ENCODE data around the gene TMEM89. TPM values are rescaled to one million over a fixed set of nuclear protein-coding genes. Genes with fewer than 3 reads are reported as not detected.

The TMEM89 gene
- total RNA-seq, 1 experiment from 2014 or later: not detected

GRCh38 chr3:48587686-48588085 lies 33.9 kb downstream of the TMEM89 start:
- H3K36me3 ChIP-seq (ENCODE audit: control insufficient read depth, insufficient read depth, low read length): no peaks in the 10 kb centered on the region
- H3K9me3 ChIP-seq (ENCODE audit: control insufficient read depth, insufficient read depth, low read depth, low read length): no peaks in the 10 kb centered on the region
- CTCF ChIA-PET: no interaction called here
- no peak for ATAC-seq
- H3K27me3 ChIP-seq (ENCODE audit: control insufficient read depth, insufficient read depth, low read length): no peaks in the 10 kb centered on the region
- H3K4me1 ChIP-seq (ENCODE audit: control insufficient read depth, insufficient read depth, low read length): no peaks in the 10 kb centered on the region
- H3K27ac ChIP-seq (ENCODE audit: low read length): no peak overlapping the region
- no peak for DNase-seq (ENCODE audit: low read depth, low spot score)
- POLR2A ChIA-PET: no interaction called here
- no peak overlapping the region for H3K4me3 ChIP-seq (ENCODE audit: low read depth in 2 of 2, low read length in 2 of 2)
- TF ChIP-seq SIN3A (IDR thresholded peaks at IDR 0.05; ENCODE audit: borderline replicate concordance, insufficient read depth, low read depth, low read length) (no peak), POLR2AphosphoS5 (IDR thresholded peaks at IDR 0.05; ENCODE audit: low read depth, low read length) (no peak), TCF7L2 (IDR thresholded peaks at IDR 0.05; ENCODE audit: low read depth, low read length) (no peak), REST (IDR thresholded peaks at IDR 0.05; ENCODE audit: insufficient read depth in 1 of 2, low read depth in 2 of 2, low read length in 1 of 2) (no peak), CTCF (IDR thresholded peaks at IDR 0.05) (no peak)
- no TSS peak for BruUV-seq (replicated peaks)
- in situ Hi-C loops (cut with HindIII; ENCODE audit: low pct_unique_long_range_greater_than_20kb, low sequenced_read_pairs) (no loop called here), intact Hi-C loops (cut with micrococcal nuclease; ENCODE audit: unreplicated experiment) (no loop called here)

GRCh38 chr3:48585411-48585810 lies 36.2 kb downstream of the TMEM89 start:
- Histone ChIP-seq H3K27me3 (ENCODE audit: control insufficient read depth, insufficient read depth, low read length) (no peaks in the 10 kb centered on the region), H3K4me1 (ENCODE audit: control insufficient read depth, insufficient read depth, low read length) (no peaks in the 10 kb centered on the region), H3K27ac (ENCODE audit: low read length) (no peak overlapping the region), H3K36me3 (ENCODE audit: control insufficient read depth, insufficient read depth, low read length) (no peaks in the 10 kb centered on the region), H3K4me3 (ENCODE audit: low read depth in 2 of 2, low read length in 2 of 2) (no peak overlapping the region), H3K9me3 (ENCODE audit: control insufficient read depth, insufficient read depth, low read depth, low read length) (no peaks in the 10 kb centered on the region)
- ChIA-PET CTCF (no interaction called here), POLR2A (no interaction called here)
- intact Hi-C loops (cut with micrococcal nuclease; ENCODE audit: unreplicated experiment): no loop called here
- TF ChIP-seq REST (IDR thresholded peaks at IDR 0.05; ENCODE audit: insufficient read depth in 1 of 2, low read depth in 2 of 2, low read length in 1 of 2): no peak
- no peak for TF ChIP-seq TCF7L2 (IDR thresholded peaks at IDR 0.05; ENCODE audit: low read depth, low read length)
- TF ChIP-seq POLR2AphosphoS5 (IDR thresholded peaks at IDR 0.05; ENCODE audit: low read depth, low read length): no peak
- no peak for TF ChIP-seq SIN3A (IDR thresholded peaks at IDR 0.05; ENCODE audit: borderline replicate concordance, insufficient read depth, low read depth, low read length)
- no peak for TF ChIP-seq CTCF (IDR thresholded peaks at IDR 0.05)
- ATAC-seq (no peak), DNase-seq (ENCODE audit: low read depth, low spot score) (no peak)
- no TSS peak for BruUV-seq (replicated peaks)
- in situ Hi-C loops (cut with HindIII; ENCODE audit: low pct_unique_long_range_greater_than_20kb, low sequenced_read_pairs): no loop called here

All from Panc1 (cell line).